BE2C (cell line): ENCODE results near the gene SUPV3L1.

ENCODE experiments used
- DNase-seq: peaks from one replicate; pipeline ENCODE4 v3.0.0-alpha.2; 2020
- H3K27me3 ChIP-seq: fragments of 250-450 bp; sonication (Bioruptor Pico); 2 replicates; pipeline ENCODE4 v1.5.1; 2020; ENCODE audit warnings: mild to moderate bottlenecking
- H3K36me3 ChIP-seq: fragments of 250-450 bp; sonication (Bioruptor Pico); 2 replicates; pipeline ENCODE4 v1.5.1; 2020; ENCODE audit warnings: mild to moderate bottlenecking
- H3K4me1 ChIP-seq: fragments of 250-450 bp; sonication (Bioruptor Pico); 2 replicates; pipeline ENCODE4 v1.5.1; 2020
- H3K4me3 ChIP-seq: 2 replicates; pipeline ENCODE4 v1.5.1; 2011; ENCODE audit warnings: low read depth, low read length
- H3K9me3 ChIP-seq: fragments of 250-450 bp; sonication (Bioruptor Pico); 2 replicates; pipeline ENCODE4 v1.5.1; 2020
- CTCF ChIP-seq: IDR thresholded peaks from 2 replicates; pipeline ENCODE4 v1.5.1; 2012; ENCODE audit warnings: mild to moderate bottlenecking, low read depth, low read length

Gene SUPV3L1

GRCh38 chr10:69242040-69242851, 62.2 kb downstream of the SUPV3L1 start:
- H3K9me3 ChIP-seq, result no peaks in the 10 kb centered on the region
- H3K4me1 ChIP-seq, result no peaks in the 10 kb centered on the region
- no peak for DNase-seq
- no peak overlapping the region for H3K4me3 ChIP-seq
- no peaks in the 10 kb centered on the region for H3K27me3 ChIP-seq
- no peak for TF ChIP-seq CTCF
- no peaks in the 10 kb centered on the region for H3K36me3 ChIP-seq

- no peak for DNase-seq
- no peaks in the 10 kb centered on the region for H3K9me3 ChIP-seq
- TF ChIP-seq CTCF, result no peak
These were observed 62.8 kb downstream of the SUPV3L1 start for GRCh38 chr10:69242852-69243212.

GRCh38 chr10:69243817-69244216, 63.8 kb downstream of the SUPV3L1 start:
- Histone ChIP-seq H3K36me3 (no peaks in the 10 kb centered on the region), H3K27me3 (no peaks in the 10 kb centered on the region), H3K9me3 (no peaks in the 10 kb centered on the region), H3K4me1 (no peaks in the 10 kb centered on the region), H3K4me3 (no peak overlapping the region)
- DNase-seq, result no peak
- no peak for TF ChIP-seq CTCF

More at GRCh38 chr10:69242852-69243212, 62.8 kb downstream of the SUPV3L1 start:
- Histone ChIP-seq H3K4me3 (no peak overlapping the region), H3K4me1 (no peaks in the 10 kb centered on the region), H3K27me3 (no peaks in the 10 kb centered on the region), H3K36me3 (no peaks in the 10 kb centered on the region)

- H3K27me3 ChIP-seq, result no peaks in the 10 kb centered on the region
- no peaks in the 10 kb centered on the region for H3K36me3 ChIP-seq
- no peak for TF ChIP-seq CTCF
- H3K4me3 ChIP-seq, result no peak overlapping the region
- no peak for DNase-seq
- no peaks in the 10 kb centered on the region for H3K4me1 ChIP-seq
- no peaks in the 10 kb centered on the region for H3K9me3 ChIP-seq
These were observed 66.0 kb downstream of the SUPV3L1 start for GRCh38 chr10:69246036-69246435.

- no peak for TF ChIP-seq CTCF
- DNase-seq, result no peak
- H3K4me3 ChIP-seq, result no peak overlapping the region
- H3K36me3 ChIP-seq, result no peaks in the 10 kb centered on the region
- no peaks in the 10 kb centered on the region for H3K27me3 ChIP-seq
- no peaks in the 10 kb centered on the region for H3K9me3 ChIP-seq
- no peaks in the 10 kb centered on the region for H3K4me1 ChIP-seq
These were observed 66.7 kb downstream of the SUPV3L1 start for GRCh38 chr10:69246581-69247312.

- Histone ChIP-seq H3K36me3 (no peaks in the 10 kb centered on the region), H3K4me1 (no peaks in the 10 kb centered on the region), H3K4me3 (no peak overlapping the region), H3K9me3 (no peaks in the 10 kb centered on the region), H3K27me3 (no peaks in the 10 kb centered on the region)
- no peak for TF ChIP-seq CTCF
- no peak for DNase-seq
These were observed 67.3 kb downstream of the SUPV3L1 start for GRCh38 chr10:69247313-69247710.
